Suppressor macrophage (primary cell): Measurements from ENCODE around the gene SLC39A3.

Source experiments
- DNase-seq, 4 experiments: peaks; one replicate each; pipeline ENCODE4 v3.0.0-alpha.2; 2020 to 2022

Gene SLC39A3

DNA sequence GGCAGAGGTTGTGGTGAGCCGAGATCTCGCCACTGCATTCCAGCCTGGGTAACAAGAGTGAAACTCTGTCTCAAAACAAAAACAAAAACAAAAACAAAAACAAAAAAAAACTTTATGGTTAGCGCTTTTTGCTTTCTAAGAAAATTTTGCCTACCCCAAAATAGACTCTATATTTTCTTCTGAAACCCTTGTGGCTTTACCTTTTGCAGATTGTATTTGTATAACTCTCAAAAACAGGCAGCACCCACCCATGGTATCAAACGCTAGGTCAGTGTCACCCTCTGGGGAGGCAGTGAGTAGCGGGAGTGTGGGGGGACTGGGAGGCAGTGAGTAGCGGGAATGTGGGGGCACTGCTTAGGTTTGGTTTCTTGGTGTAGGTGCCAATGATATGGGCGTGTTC lies 7.5 kb upstream of the SLC39A3 start:
- no peak for DNase-seq

DNA sequence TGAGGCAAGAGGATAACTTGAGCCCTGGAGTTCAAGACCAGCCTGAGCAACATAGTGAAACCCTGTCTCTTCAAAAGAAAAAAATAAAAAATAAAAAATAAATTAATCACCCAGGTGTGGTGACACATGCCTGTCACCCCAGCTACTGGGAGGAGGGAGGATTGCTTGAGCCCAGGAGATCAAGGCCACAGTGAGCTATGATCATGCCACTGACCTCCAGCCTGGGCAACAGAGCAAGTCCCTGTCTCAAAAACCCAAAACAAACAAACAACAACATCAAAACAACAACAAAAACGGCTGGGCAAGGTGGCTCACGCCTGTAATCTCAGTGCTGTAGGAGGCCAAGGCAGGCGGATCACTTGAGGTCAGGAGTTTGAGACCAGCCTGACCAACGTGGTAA lies 4.3 kb upstream of the SLC39A3 start:
- no peak for DNase-seq

DNA sequence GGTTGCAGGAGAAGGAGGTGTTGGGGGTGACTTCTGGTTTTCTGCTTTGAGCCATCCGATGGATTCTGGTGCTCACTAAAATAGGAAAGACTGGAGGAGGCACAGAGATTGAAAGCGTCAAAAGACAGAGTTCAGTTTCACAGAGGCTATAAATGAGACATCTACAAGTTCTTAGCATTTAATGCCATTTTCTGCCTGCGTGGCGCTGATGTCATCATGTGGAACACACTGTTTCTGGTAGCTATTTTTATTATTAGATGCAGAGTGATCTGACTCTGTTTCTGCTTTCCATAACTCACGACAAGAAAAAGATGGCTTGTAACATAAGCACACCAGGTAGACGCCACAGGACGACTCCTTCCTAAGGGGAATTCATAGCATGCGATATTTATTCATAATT lies 3.3 kb upstream of the SLC39A3 start:
- DNase-seq: no peak

DNA sequence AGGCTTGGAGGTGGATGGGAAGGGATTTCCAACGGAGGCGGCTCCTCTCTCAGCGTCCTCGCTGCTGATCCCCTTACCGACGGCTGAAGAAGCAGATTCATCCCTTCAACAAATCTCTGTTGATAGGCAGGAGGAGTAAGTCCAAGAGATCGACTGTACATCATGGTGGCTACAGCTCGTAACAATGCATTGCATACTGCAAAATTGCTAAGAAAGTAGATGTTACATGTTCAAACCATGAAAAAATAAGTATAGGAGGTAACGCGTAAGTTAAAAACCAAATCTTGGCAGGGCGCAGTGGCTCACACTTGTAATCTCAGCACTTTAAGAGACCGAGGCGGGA lies 468 bp upstream of the SLC39A3 start:
- no peak for DNase-seq

DNA sequence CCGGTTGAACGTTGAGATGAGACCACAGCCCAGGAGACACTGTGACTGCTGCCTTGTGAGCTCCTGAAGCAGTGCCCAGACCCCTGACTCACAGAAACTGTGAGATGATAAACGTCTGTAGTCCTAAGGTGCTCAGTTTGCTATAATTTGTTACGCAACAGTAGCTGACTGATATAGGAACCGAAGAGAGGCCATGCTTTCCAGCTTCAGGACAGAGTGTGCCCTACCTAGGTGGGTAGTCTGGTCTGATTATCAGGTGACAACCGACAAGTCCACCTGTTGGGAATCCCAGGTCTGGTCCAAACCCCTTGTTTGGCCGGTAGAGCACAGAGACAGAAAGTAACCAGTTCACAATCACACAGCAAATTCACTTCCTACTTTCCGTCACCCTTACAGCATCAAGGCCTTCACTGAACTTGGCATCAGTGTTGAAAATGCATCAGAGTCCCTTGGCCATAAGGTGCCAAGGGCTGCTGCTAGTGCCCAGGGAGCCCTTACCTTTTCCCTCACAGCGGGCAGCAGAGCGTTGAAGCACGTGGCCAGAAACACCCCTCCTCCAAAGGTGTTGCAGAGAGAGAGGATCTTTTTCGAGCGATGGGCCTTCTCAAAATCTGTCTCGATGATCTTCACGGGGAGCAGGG lies 3.1 kb downstream of the SLC39A3 start:
- no peak for DNase-seq

DNA sequence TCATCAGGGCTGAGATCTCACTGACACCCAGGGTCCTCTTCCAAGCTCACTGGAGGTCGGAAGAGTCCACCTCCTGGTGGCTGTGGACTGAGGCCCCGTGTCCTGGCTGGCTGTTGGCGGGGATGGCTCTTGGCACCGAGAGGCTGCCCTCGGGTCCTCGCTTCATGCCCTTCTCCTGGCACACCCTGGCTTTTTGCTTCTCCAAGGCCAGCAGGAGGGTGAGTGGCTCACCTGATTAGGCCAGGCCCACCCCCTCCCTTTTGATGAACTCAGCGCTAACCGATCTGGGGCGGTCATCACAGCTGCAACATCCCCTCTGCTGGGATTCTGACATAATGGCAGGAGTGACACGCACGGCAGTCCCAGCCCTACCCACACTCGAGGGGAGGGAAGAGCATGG lies 4.4 kb downstream of the SLC39A3 start:
- DNase-seq: no peak

DNA sequence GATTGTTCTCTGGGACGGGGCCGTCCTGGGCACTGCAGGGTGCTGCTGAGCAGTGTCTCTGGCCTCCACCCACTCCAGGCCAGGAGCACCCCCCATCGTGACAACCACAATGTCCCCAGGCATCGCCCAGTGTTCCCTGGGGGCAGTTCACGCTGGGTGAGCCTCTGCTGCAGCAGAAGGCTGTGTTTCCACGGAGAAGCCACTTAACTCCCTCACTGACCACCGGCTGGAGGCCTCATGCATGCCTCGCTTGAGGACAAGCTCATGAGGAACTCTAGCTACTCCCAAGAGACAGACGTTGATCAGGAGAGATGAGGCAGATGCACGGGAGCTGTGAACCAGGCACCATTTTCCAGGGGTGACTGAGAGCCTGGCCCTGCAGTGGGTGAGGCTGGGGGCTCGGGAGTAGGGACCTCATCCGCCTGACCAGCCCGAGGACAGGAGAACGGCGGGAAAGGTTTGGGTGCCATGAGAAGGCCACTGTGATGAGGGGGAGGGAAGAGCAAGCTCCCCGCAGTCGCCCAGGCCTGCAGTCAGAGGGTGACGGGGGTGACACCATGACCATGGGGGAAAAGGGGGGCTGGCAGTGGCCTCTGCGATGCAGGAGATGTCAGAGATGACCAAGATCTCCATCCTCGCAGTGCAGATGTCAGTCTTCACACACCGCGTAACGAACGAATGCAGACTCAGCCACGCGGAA lies 5.1 kb downstream of the SLC39A3 start:
- DNase-seq: no peak

DNA sequence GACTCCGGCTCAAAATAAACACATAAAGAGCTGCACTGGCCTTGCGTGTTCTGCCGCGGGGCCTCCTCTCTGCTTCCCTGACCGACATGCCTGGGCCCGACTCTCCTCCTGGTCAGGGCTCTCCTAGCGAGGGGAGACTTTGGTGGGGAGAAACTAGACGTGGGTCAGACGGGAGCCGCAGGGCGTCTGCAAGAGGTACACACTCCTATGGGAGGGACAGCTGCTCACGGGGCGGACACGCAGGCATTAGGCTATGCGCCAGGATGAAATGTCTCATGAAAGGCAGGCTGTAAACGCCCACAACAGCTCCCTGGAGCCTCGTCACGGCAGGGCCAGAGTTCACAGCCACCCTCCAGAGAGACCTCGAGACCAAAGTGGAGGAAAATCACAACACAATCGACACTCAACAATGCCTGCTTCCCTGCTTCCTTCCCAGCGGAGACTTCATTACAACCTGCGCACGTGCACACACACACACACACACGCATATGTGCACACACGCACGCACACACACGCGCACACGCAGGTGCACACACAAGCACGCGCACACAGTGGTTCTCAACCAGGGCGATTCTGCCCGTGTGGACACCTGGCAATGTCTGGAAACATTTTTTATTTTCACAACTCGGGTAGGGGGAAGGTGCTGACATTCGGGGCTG lies 5.8 kb downstream of the SLC39A3 start:
- no peak for DNase-seq

DNA sequence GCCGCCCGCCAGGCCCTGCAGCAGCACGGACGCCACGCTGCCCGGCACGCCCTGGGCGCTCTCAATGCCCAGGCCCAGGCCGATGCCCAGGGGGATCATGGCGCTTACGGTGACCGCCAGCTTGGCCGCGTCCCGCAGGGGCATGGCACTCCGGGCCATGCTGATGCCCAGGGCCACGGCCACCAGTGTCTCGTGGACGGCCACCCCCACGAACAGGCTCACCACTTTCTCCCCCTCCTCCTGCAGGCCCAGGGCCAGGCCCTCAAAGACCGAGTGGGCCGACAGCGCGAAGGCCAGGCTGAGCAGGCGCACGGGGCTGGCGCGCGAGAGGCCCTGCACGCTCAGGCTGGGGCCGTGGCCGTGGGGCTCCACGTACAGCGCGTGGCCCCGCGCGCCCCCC lies 6.9 kb downstream of the SLC39A3 start:
- no peak for DNase-seq

DNA sequence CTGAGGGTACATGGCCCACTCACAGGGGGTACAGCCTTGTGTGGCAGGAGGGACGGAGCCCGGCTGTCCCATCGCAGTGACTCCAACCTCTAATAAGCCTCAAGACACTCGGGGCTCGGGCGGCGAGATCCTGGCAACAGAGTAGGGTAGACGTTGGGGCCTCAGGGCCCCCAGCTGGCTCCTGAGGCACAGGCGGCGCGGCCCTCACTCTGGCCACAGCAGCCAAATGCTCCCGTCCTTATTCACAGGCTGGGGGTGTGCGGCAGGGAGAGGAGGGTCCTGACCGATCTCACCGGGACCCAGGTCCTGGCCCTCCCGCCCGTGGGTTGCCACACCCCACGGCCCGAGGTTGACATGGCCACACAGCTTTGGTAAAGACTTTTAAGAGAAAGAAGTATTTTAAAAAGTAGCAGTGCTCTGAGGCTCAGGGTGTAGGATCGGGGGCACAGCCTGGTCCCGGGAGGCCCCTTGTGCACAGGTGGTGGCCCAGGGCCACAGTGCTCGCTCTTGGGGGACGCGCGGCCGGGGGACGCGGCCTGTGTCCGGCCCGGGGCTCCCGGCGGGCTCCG lies 7.6 kb downstream of the SLC39A3 start:
- DNase-seq: no peak

DNA sequence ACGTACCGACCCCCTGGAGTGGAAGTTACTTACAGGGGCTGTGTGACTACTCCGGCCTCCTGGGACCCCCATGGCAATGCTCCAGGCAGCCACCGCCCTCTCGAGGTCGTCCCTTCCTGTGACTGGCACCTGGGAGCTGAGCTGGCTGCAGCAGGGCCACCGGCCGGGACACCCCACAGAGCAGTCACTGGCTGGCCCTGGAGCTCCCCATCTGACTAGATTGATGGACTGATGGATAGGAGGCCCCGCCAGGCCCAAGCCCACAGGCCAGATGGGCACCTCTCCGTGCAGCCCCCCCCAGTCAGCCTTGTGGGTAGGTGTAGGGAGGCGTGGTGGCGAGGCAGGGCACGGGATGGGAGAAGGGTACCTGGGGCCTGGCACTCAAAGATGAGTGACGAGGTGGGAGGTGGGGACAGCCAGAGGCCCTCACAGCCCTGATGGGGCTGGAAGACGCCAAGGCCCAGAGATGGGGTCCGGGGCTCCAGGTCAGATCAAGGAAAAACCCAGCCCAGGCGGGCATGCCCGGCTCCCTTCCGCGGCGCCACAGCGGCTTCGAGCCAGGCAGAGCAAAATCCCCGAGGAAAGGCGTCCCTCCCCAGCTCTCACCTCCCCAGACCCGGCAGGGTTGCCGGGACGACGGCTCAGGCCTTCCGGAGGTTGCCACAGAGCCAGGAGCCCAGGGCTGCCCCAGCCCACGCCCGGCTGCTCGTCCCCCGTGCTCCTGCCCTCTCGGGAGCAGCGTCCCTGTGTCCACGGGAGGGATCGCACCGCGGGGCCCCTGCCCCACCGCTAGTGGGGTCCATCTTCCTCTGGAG lies 8.4 kb downstream of the SLC39A3 start:
- no peak for DNase-seq

DNA sequence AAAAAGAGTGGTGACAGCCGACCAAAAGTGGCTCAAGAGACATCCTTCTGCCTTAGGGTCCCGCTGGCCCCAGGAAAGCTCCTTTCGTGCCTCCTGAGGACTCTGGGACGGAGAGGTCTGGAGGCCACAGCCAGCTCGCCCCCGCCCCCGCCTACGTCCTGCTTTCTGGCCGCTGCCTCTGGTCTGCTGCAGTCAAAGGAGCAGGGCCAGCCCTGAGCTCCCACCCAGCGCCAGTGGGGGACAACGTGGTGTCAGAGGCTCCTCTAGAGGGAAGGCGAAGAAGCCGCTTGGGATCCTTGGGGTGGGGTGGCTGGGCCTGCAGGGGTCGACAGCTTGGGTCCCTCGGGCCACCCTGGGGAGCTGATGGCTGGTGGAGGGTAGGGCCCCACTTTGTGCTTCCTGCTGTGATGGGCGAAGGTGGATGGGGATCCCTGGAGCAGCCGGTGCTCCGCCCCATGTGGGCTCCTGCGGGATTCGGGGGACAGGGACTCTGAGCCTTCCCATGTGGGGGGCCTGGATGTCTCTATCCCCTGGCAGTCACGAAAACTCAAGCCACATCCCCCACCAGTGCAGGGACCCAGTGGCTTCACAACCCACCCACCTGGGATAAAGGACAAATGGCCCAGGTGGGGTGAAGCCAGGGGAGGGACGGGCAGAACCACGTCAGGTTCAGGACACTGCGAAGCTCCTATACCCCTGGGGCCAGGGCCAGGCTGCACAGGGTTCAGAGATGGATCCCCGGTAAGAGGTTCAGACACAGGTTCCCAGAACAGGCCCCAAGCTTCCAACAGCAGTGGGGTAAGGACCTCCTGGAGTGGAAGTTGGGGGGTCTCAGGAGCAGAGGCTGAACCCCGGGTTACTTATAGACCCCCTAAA lies 9.6 kb downstream of the SLC39A3 start:
- no peak for DNase-seq

DNA sequence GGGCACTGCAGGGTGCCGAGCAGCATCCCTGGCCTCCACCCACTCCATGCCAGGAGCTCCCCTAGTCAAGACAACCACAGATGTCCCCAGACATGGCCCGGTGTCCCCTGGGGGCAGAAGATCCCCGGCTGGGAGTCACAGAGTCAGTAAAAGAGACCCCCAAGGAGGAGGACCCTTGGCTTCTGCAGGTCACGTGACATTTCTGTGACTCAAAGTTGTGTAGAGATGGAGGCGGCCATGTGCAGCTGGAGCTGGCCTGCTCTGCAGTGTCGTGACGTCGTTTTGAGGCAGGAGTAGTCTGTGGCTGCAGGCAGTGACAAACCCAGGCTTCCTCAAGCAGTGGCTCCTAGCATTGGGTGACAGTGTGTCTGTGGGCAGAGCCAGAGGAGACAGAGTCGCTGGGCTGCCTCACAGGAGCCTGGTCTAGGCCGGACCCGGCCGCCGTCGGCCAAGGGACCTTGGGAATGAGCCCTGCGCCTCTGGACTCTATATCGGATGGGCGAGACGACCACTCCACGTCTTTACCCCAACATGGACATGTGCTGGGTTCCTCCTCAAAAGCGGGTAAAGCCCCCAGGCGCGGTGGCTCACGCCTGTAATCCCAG lies 10.9 kb downstream of the SLC39A3 start:
- no peak for DNase-seq

DNA sequence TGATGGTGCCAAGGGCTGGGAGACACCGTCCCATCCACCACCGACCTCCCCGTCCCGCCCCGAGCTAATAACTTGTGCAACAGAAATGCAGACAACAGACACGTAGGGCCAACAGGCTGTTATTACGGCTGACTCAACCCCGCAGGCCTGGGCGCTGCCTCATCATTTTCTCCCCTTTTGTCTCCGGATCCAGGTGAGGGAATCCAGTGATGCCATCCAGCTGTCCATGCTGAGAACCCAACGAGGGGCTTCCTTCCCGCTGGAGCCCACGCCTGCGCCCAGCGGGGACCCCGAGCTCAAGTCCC lies 12.2 kb downstream of the SLC39A3 start:
- DNase-seq: no peak

DNA sequence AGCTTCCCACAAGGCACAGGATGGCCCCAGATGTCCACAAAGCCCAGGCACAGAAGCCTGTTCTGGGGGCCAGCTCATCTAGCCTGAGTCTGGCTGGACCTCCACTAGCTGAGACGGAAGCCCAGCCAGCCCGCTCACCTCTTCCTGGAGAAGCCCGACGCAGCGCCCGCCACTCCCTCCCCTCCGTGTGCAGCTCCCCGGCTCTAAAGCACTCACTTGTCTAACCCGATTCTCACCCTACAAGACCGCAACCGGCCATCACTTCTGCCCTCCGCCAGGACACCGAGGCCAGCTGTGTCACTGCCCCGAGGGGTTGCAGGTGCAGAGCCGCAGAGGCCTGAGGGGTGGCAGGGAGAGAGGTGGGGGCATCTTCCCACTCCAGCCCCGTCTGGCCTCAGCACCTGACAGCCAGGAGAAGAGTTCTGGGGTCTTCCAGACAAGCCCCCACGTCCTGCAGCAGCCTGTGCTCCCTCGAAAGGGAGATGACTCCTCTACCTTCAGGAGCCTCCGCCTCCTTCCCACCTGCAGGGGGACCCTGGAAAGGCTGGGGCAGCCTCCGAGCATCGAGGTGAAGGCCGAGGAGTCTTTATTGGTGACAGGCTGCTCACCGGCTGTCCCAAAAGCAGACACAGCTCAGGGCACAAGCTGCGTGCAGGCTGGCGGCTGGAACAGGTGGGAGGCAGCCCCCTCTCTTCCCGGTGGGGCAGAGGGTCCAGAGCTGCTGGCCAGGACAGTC lies 12.7 kb downstream of the SLC39A3 start:
- DNase-seq: no peak

DNA sequence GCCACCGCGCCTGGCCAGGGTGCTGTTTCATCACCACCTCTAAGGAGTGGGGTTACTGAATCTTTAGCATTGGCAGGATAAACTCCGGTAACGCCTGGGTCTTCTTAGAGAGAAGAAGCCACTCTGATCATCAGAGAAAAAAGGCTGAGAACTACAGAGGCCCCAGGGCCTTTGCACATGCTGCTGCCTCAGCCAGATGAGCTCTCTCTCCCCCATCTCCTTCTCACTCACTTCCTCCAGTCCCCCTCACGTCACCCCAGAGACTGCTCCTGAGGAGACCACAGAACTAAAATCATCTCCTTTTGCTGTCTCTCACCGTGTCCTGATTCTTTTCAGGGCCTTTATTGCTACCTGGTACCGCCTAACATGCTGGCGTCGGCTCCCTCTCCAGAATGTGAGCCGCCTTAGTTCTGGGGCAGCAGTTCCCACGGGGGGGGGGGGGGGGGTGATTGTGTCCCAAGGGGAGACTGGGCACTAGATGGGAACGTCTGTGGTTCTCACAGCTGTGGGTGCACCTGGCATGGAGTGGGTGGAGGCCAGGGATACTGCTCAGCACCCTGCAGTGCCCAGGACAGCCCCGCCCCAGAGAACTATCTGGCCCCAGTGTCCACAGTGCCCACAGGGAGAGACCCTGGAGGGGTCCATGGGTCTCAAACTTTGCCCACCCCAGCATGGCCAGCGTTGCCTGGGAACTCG lies 13.5 kb downstream of the SLC39A3 start:
- no peak for DNase-seq

DNA sequence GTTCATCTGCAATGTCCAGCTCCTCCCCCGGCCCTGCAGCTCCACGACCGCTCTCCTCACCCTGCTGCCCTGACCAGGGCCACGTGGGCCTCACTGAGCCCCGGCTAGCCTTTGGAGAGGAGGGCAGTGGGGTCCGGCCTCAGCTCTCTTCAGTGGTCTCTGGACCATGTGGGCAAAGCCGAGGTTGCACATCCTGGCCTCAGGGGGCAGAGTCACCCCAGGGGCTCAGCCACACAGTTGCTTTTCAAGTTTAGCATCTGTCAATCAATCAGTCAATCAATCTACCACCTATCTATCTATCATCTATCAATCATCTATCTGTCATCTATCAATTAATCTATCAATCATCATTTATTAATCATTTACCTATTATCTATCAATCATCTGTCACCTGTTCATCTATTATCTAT lies 15.7 kb downstream of the SLC39A3 start:
- no peak for DNase-seq

DNA sequence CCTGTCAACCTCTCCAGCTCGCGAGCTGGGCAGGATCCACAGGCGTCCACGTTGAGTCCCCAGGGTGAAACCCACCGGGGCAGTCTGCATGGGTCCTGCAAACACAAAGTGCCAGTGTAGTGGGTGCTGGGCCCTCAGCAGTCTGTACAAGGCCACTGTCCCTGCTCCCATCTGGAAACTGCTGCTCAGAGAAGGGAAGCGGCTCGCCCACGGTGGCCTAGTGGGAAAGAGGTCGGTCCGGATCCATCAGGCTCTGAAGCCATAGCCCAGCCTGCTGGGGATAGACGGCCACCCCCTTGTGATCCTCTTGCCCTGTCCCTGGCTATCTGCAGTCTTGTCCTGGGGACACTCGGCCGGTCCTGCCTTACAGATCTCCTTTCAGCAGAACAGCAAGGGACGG lies 16.1 kb downstream of the SLC39A3 start:
- DNase-seq: peak in 2 of 4 experiments; percentile 25 to 50

DNA sequence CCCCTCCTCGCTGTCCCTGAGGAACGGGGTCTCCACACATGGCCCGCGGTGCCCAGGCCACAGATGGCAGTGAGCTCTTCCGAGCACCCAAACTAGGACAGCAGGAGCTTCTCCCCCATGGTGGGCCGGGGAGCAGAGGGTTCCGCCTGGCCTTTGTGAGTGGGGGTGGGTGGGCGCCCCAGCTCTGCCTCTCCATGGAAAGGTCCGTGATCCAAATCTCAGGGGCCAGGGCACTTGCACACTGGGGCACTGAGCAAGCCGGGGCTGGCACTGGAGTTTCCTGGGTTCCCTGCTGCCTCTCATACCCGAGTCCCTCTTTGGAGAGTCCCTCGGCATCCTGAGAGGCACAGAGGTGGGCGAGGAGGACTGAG lies 16.5 kb downstream of the SLC39A3 start:
- no peak for DNase-seq

DNA sequence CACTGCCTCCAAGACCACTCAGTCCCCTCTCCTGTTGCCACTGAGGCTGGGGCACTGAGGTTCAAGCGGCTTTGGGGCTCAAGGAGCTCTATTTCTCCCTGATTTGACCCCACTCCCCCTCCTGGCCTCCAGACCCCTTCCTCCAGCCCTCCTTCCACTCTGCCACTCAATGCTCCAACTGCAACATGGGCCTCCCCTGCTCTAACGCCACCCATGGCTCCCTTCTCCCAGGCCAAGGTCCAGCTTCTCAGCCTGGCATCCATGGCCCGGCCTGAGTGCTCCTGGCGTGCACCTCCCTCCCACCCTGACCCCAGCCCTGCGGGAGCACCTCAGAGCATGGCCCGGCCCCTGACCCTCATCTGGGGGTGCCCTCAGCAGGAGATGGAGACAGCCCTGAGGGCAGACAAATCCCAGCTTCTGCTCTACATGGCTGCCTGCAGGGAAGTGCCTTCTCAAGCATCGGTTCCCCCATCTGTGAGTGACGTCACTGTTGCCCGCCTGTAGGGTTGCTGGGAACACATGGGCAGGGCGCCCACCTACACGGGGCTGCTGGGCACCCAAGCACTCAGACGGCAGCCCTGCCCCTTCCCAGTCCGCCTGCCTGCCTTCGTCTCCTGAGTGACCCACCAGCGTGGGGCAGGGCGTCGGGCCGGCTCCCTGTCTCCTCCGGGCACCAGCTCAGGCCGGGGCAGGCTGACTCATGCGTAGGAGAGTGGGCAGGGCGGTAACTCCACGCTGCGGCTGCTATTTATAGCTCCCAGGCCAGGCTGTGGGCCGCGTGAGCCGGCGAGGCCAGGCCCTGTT lies 17.1 kb downstream of the SLC39A3 start:
- DNase-seq: peak; percentile 69 to 89 (median 82)
